ENCODE measurements around the gene HTR3D.
"Not testable (repeated sequence)": the region's sequence is repeated elsewhere in the genome, so short reads cannot be mapped to it uniquely, and the experiment has no call there.

HTR3D gene

GRCh38 chr3:184071142-184071541, 39.6 kb downstream of the HTR3D start:
- DNase-seq, result not testable (repeated sequence)

DNA sequence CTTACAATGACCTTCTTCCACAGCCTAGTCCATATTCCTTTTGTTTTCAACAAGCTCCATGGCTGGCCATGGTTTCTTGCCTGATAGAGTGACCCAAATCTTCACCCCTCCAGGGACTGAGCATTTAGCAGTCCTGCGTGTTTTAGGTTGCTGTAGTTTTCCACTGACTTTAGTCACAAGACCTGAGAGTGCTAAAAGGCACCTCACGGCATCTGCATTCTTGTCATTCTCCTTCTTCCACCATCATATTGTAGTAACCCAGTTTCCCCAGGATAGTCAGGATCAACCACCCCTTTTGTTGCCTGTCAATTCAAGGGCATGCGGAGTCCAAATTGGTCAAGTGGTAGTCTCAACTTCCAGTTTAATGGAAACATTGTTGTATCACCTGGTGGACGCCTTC, 42.1 kb downstream of the HTR3D start:
- no peak for DNase-seq

- DNase-seq, result no peak
These were observed 44.4 kb downstream of the HTR3D start for GRCh38 chr3:184075901-184076300.

DNA sequence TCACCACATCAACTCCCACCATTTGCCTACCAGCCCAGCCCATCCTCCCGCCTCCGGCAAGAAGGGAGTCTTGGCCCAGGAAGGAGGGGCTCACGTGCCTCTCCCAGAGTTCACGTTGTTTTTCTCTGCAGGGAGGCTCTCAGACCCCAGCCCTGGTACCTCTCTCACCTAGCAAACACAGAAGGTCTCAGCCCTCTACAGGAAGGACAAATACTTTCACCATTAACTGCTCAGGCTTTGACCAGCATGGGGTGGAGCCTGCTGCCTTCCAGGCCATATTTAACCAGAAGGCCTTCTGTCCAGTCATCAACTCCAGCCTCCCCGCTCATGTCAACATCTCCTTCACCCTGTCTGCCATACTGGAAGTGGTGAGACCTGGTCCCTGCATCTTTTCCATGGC, 46.3 kb downstream of the HTR3D start:
- no peak for DNase-seq

DNA sequence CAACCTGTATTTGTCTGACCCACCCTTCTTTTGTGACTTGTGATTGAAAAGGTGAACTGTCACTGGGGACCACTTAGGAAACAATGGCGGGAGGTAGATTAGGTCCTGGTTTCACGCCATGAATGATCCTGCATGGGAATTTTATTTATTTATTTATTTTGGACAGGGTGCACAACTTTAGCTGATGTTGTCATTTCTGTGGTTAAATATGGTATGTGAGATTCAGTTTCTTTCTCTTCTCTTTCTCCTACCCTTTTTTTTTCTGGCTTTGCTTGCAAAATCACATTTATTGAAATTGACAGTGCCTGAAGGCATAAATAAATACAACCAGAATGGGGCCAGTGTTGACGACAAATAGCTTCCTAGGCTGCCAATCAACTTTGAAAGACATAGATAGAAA, 47.3 kb downstream of the HTR3D start:
- DNase-seq, result no peak

DNA sequence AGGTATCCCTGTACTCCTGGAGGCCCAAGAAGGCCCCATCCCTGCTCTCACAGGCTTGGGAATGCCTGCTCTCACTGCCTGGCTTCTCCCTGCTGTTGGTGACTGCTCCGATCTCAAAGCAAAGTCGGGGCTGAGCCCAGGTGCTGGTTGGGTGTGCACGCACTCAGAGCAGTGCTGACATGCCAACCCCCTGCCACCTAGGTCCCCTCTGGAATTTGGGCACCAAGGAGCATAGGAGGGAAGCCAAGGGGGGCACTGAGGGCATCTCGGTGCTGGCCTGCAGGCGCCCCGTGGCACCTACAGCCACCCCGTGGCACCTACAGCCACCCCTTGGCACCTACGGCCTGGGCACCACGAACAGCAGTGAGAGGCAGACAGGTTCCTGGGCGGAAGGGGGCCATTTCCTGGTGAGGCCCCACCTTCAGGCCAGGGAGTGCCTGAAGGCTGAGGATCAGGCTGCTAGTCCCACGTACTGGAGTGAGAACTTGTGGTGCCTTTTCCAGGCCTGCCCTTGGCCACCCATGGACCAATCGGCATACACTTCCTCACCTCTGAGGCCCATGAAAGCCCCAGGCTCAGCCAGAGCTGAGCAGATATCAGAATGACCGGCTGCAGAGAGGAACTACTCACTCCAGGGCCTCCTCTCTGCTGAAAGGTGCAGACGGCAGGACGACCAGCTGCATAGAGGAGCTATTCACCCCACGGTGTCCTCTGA, 49.7 kb downstream of the HTR3D start:
- no peak for DNase-seq

DNA sequence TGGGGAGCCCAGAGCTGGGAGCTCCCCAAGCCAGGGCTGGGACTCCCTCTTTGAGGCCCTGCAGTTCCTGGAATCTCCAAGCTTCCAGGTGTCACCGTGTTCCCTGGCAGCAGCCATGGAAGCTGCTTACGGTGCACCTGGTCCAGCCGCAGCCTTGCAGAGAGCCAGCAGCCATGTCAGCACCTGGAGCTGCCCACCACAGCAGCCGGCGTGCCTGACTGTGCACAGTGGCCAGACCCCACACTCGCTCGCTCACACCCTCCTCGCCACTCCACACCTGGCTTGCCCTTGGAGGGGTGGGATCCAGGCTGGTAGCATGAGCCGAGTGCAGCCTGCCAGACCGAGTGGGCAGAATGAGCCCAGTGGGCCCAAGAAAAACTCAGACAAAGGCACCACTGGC, 50.5 kb downstream of the HTR3D start:
- DNase-seq, result no peak

DNA sequence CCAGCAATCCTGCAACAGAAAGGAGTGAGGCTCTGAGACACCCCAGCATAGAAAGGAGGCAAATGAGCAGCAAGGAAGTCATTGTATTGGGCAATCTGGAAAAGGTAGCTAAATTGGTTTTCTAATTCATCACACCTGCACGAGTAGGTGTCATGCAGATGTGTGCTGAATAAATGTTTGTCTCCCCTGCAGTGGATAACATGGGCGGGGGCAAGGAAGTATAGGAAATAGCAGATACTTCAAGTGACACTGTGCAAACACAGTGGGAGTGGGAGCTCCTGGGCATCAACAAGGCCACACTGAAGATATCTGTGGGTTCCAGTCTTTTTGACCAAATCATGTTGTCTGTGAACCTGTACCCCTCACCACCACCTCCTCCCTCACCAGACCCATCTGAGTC, 50.9 kb downstream of the HTR3D start:
- no peak for DNase-seq

GRCh38 chr3:184085389-184085852, 53.9 kb downstream of the HTR3D start:
- DNase-seq, result peak; percentile 8 to 18

Measured in inflammatory macrophage treated with lipopolysaccharide for 1 hour (primary cell).